NCI-H187 treated with DMSO at 0.1 percent for 48 hours (cell line): ENCODE results near the gene SORBS1.

Experiments
- DNase-seq: peaks from one replicate; lab custom pipeline; 2025; lab: John Stamatoyannopoulos, UW

SORBS1 gene

DNA sequence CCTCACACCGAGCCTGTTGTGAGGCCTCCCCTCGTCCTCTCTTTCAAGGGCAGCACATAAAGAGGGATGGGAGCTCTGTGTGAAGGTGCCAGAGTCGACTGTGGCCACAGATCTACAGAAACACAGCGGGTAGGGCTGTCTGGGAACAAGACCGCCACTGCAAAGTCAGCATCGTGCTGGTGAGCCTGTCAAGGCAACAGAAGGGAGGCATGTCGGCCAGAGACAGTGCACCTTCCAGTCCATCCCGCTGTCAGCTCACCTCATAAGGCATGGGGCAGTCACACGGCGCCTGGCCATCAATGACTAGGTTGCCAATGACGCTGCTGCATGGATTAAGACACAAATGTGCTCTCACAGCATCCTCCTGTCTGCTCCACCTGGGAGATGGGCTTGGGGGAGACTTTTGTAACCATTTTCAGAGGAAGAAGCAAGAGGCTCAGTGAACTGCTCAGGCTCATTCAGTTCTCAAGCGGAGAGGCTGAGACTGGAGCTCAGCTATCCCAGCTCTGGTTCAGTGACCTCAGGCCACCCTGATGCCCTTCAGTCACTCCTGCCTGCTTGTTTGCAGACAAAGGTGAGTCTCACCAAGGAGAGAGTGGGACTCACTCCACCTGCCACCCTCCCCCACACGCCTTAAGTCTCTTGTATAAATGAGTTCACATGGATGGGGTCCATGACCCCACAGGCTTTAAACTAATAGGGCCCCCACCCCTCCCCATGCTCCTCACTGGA, 125.5 kb downstream of the SORBS1 start:
- DNase-seq: no peak

DNA sequence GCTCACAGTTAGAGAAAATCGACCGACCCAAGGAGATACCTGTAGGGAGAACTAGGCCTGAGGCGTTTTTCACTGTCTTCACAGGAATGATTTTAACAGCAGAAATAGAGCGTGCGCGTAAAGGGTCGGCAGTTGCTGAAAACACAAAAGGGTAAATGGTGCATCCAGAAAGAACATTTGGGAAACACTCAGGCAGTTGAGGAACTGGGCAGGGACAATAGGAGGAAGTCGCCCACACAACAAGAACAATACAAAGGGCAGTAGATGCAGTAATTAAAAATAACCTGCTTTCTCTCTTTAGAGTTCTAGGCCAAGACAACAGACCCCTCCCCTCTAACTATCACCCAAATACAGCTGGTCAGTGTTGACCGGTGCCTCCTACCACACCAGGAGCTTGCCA, 126.6 kb downstream of the SORBS1 start:
- DNase-seq: no peak

DNA sequence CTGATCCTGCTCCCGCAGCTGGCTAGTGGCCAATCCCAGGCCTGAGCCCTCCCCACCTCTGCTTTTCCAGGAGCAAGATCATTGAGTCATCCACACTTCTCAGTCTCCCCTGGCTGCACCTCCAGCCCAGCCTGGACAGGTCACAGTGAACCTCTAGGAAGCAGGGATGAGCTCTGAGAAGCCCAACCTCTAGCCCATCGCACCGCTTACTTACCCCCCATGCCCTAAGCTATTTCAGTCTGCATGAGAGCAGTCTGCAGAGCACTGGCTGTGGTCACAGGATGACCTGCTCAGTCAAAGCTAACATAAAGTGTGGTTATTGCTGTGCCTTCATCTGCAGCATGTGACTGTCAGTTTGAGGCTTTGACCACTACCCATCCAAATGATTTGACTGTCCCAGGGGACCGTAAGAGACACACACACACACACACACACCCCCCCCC, 129.2 kb downstream of the SORBS1 start:
- no peak for DNase-seq

DNA sequence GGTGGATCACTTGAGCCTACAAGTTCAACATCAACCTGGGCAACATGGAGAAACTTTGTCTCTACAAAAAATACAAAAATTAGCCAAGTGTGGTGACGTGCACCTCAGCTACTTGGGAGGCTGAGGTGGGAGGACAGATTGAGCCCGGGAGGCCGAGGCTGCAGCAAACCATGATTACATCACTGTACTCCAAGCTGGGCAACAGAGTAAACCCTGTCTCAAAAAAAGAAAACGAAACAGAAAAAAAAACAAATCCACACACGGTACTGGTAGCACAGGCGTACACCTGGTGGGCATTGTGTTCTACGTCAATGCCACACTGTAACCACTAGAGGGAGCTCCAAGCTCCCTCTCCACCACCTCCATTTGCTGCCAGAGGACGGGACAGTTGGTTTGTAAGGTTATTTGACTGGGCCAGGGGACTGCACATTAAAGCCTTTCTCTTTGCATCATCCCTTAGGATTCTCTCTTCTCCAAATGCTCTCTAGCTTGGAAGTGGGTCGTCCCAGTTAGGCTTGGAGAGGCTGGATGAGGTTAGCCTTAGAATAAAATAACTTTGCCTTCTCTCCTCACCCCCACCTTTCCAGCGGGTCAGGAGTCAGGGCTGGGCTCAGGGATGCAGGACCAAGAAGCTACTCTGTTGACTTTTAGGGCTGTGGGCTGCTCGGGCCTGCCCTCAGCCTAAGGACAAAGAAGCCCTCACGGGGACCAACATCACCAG, 130.8 kb downstream of the SORBS1 start:
- peak; percentile 15 for DNase-seq

DNA sequence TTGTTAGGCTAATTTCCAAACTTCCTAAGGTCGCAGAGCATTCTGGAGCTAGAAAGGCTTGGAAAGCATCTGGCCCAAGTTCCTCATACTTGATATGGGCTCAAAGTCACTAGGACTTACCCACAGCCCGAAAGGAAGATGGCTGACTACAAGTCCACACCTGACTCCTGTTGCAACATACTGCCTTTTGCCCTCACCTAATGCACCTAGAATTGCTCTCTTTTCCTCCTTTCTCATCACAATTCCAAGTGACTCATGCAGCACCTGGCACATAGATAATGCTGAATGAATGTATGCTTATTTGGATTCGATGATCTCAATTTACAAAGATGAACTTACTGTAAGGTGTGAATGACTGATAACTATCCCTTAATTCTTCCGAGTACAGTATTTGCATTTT, 131.5 kb downstream of the SORBS1 start:
- no peak for DNase-seq

DNA sequence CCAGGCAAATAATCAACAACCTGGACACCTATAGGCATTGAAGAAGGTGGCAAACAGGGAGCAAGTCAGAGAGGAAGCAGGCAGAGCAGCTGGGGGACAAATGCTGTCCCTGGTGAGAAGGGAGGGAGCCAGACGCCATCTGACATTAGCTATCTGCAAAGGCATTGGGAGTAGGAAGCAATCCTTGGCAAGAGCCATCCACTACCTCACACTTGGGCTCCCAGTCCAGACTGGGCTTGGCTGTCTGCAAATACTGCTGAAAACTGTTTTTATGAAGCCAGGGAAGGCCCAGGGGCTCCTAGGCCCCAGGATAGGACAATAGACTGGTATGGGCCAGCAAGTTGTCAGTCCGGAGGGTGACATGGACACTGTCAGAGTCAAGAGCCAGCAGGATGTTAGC, 132.5 kb downstream of the SORBS1 start:
- no peak for DNase-seq

DNA sequence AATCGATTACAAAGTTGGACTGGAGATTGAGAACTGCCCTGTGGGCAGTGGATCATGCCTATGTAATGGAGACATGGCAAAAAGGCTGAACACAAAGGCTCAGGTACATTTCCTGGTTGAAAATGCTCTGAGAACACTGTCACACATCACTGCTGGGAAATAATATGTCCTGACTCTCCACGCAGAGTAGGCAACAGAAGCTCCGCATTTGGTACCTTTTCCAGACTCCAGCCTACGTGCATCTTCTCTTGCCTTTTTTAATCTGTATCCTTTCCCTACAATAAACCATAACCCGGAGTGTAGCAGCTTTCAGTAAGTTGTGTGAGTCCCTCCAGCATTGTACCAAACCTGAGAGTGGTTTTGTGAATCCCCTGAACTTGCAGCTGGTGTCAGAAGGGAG, 134.7 kb downstream of the SORBS1 start:
- no peak for DNase-seq

DNA sequence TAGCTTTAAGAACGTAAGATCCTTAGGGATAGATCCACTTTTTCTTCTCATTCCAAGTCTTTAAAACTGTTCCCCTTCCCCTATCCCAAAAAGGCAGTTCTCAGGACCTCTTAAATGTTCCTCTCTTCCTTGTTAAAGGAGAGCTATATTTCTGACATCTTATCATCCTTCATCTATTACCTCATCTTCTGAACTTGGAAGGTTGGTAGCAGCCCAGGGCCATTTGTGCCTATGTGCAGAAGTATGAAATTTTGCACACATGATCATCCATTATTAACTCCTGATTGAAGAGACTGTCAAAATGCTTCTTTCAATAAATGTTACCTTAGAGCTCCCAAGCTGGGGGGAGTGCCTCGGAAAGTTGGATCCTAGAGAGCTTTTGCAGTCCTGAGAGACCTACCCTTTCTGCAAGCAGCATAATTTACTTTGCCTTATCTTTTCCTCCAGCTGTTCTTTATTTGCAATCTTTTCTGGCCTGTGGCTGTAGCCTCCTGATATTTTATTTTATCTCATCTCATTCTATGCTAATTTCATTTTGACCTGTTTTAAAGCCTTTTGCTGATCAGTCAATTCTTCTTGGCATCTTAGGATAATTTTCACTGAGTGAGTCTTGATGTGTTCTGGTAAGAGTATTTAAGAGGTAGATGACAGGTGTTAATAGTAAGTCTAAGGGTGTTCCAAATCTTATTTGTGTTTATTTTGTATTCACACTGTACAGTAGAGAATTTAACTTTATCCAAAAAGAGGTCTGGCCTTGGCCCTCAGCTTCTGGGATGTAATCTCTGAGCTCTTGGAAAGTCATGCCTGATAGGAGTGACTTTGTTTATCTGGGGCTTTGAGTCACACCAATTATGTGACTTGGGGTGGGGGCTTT, 135.3 kb downstream of the SORBS1 start:
- DNase-seq: no peak

DNA sequence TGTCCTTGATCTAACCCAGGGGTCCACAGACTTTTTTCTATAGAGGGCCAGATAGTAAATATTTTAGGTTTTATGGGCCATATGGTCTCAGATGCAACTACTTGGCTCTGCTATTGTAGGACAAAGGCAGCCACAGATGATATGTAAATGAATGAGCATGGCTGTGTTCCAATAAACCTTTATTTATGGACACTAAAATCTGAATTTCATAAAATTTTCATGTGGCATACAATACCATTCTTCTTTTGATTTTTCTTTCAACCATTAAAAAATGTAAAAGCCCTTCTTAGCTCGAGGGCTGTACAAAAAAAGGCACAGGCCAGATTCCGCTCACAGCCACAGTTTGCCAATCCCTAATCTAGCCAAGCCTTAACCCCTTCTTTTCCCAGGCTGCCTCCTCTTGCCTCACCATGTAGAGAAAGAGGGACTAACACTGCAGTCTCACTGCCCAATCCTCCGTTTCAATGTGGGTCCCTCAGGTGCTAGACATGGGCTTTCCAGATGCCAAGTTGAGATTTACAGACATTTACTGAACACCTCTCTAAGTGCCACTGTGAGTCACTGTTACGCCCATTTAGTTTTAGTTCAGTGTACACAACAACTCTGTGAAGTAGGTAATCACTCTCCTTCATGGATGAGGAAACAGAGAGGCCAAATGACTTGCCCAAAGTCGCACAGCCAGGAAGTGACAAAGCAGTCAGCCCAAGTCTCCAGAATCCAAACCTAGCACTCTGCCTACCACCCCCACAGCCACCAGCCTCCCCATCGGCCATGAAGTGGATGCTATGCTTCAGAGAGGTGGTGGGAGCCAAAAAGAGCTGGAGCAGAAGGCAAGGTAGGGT, 137.8 kb downstream of the SORBS1 start:
- DNase-seq: no peak

DNA sequence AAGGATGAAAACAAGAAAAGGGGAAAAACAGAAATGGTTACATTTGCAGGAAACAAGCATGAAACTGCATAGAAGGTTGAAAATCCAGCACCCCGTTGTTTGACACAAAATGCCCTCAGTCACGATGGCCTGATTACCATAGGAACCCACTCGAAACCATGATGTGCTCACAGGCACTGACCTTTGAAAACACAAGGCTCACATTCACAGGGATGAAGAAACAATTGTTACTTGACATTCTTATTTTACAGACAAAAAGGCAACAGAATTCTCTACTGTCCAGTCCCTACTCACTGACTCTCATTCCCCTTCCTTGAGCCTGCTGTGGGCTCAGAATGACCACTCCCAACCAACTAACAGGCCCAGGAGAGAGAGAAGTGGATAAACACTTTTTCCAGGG, 138.9 kb downstream of the SORBS1 start:
- DNase-seq: no peak

DNA sequence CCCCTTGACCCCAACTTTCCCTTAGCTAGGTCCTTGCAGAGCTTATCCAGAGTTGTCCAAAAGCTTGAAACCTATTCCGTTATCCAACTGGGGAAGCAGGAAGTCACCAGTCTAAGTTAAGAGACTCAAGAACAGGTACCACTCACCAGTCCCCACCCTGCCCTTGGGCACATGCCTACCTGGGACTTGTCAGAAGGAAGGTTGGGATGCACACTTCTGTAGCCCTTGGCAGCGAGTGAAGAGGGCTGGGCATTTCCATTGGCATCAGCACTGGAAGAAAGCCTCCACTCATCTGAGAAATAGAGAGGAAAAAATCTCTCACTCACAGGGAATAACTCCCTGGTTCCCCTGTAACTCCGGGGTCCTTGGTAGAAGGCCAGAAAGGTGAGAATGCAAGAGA, 139.4 kb downstream of the SORBS1 start:
- no peak for DNase-seq

DNA sequence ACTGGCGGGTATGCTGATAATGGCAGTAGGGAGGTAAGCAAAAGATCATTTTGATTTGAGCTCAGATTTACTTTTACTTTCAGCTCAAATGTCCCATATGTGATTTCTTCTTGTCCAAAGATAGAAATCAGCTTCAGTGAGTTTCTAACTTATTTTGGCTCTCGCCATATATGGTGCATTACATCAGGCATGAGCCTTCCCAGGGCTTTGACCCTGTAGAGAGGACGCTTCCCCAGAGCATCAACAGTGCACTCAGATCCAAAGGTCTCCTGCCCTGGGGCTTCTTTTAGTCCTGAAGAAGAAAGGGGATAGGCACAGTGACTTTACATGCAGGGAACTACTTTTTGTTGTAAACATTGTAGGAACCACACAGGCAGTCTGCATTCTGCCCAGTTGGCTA, 141.8 kb downstream of the SORBS1 start:
- no peak for DNase-seq

DNA sequence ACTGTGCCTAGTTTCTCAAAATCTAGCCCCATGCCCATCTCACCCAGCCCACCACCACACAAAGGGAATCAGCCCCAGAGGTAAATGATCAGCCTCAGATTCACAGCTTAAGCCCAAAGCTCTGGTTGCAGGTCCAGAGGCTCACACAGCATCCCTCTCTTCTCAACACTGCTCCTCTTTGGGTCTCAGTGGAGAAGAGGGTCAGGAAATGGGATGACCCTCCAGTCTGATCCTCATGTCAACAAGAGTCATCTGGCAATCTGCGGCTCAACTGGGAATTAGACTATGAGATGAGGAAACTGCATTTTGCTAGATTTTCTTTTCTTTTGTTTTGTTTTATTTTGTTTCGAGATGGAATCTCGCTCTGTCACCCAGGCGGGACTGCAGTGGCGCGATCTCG, 144.2 kb downstream of the SORBS1 start:
- DNase-seq: no peak

DNA sequence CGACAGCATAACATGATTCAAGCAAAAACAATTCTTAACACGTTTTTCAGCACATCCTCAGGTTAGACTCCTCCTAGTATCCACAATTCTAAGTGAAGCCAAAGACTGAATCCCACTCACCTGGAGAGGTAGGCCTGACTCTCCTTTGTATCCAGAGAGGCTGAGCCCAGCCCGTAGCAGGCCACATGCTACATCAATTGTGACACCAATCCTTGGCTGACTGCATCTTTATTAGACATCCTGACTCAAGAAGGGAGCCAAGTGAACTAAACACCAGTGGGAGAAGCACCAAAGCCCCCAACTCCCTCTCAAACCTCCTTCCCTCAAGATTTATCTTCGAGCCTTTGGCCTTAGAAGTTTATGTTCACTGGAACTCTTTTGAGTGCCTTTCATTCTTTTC, 144.9 kb downstream of the SORBS1 start:
- no peak for DNase-seq

DNA sequence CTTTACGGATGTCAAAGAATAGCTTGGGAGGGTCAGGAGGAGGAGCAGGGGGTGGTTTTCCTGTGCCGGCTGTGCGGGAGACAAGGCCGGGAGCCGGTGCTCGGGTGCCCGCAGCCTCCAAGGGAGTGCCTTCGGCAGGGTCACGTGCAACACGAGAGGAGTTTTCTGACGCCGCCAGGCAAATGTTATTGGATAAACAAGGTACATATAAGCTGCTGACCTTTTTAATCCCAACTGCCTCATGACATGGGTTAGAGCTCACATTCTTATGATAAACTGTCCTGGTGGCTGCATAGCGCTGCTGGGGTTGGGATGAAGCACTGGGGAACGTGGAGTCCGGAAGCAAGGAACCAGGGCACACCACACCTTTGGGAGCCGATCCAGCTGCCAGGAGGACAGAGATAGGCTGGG, 145.5 kb downstream of the SORBS1 start:
- DNase-seq: no peak

DNA sequence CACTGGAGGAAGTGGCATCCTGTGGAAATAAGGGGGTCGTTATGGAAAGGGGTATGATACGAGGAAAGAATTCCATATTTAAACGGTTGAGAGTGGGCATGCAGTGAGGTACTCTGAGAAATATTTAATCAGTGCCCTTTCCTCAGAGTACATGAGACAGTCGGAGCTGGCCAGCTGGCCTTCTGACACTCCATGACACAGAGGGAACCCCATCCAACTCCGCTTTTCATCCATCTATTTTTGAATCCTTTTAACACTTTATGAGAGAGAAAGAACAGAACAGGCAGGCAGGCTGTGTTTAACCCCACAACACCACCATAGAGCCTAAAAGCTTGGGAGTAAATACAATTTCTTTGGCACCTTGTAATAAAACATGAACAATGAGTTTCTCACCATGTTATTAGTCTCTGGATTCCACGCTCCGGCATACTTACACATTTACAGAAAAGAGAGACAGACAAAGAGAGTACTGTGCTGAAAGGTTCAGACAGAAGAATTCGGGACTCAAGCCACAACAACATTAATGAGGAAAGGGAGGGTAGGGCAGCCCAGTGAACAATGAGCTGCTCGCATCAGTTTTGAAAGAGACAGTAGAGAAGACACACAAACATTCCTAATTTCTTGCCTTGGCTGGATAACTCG, 146.2 kb downstream of the SORBS1 start:
- DNase-seq: no peak

DNA sequence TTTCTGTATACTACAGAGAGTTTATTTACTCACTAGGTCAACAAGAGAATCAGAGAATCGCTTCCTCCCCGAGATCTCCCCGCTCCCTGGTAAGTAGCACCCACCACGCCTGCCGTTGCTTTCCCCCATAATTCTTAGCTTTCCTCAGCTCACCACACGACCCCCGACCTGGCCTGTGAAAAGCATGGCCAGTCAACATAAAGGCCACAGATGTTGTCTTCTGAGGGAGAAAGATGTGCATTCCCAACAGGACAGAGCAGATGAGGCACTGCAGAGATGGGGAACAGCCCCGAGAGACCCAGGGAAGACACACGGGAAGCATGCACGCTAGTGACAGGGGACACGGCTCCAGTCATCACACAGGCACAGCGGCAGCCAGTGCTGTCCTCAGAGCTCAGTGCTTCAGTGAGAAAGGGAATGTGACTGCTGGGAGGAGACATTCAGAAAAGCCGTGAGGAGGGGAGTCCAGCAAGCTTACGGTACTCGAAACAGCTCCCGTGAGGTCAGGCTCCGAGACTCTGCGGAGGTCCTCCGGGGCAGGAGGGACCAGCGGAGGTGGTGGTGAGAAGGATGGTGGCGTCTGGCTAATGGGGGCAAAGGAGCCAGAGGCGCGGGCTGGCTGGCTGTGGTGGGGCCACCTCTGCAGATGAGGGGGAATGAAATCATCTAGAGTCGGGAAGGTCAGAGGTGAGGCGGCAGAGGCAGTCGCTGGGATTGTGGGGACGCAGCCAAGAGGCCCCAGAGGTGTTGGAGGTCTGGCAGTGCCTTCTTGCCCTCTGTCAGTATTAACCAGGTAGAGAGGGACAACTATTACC, 146.9 kb downstream of the SORBS1 start:
- no peak for DNase-seq

DNA sequence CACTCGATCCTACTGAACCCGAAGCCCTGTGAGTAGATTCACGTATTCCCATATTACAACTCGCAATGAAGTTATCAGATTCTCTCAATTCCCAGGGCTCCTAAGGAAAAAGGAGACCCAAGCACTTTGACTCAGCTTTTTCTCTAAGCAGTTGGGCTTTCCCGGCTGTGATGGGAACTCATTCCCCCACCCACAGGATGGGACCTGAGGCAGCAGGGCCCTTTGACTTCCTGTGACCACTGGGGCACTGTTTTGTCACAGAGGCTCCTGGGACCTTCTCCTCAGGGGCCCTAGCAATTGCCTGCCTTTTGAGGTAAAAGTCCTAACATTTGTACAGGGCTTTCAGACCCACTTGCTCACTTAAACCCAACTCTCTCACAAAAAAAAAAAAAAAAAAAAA, 147.6 kb downstream of the SORBS1 start:
- DNase-seq: no peak

DNA sequence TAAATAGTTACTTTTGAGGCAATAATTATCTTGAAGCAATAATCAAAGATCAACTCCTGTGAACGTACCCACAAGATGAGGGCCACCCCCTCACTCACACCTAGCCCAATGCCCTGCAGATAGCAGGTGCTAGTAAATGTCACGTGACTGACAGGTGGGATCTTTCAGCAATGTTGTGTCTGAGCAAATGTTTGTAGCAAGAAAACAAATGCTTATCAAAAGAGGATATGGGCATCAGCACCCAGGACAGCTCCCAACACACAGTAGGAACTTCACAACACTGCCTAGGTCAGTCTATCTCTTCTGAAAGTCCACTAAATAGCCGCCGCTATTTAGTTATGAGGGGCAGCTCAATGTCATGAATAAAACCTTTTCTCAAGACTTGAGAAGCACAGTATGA, 149.5 kb downstream of the SORBS1 start:
- no peak for DNase-seq
